Effector memory CD4-positive, alpha-beta T cell (primary cell): ENCODE data around the gene GOLGA6L7.
"Not testable (repeated sequence)": the region's sequence is repeated elsewhere in the genome, so short reads cannot be mapped to it uniquely, and the experiment has no call there.

ENCODE experiments used
- DNase-seq, 3 donors: peaks; one replicate each; pipeline ENCODE4 v3.0.0-alpha.2; 2020
- H3K27ac ChIP-seq: 2 replicates; pipeline ENCODE4 v1.7.0; 2013; ENCODE audit warnings: mild to moderate bottlenecking, low read length, moderate library complexity; ENCODE audit not compliant: insufficient read depth, poor library complexity, severe bottlenecking
- H3K27me3 ChIP-seq: replicated peaks from 2 replicates; pipeline ENCODE4 v1.7.0; 2013; ENCODE audit warnings: mild to moderate bottlenecking, low read length; ENCODE audit not compliant: insufficient read depth, control insufficient read depth, poor library complexity, severe bottlenecking
- H3K36me3 ChIP-seq: 2 replicates; pipeline ENCODE4 v1.7.0; 2013; ENCODE audit warnings: mild to moderate bottlenecking, low read length, moderate library complexity; ENCODE audit not compliant: control insufficient read depth, insufficient read depth
- H3K4me1 ChIP-seq: 2 replicates; pipeline ENCODE4 v1.7.0; 2013; ENCODE audit warnings: low read length, mild to moderate bottlenecking; ENCODE audit not compliant: control insufficient read depth, insufficient read depth, poor library complexity, severe bottlenecking
- H3K4me3 ChIP-seq: 2 replicates; pipeline ENCODE4 v1.7.0; 2013; ENCODE audit warnings: low read length, low read depth, mild to moderate bottlenecking; ENCODE audit not compliant: insufficient read depth, poor library complexity, severe bottlenecking
- H3K9me3 ChIP-seq: 2 replicates; pipeline ENCODE4 v1.7.0; 2013; ENCODE audit warnings: mild to moderate bottlenecking, low read length, moderate library complexity; ENCODE audit not compliant: control insufficient read depth

The GOLGA6L7 gene

DNA sequence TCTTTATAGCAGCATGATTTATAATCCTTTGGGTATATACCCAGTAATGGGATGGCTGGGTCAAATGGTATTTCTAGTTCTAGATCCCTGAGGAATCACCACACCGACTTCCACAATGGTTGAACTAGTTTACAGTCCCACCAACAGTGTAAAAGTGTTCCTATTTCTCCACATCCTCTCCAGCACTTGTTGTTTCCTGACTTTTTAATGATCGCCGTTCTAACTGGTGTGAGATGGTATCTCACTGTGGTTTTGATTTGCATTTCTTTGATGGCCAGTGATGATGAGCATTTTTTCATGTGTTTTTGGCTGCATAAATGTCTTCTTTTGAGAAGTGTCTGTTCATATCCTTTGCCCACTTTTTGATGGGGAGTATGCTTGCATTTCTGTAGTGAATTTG, 30.3 kb downstream of the GOLGA6L7 start:
- not testable (repeated sequence) for H3K4me3 ChIP-seq, DNase-seq, H3K27me3 ChIP-seq, H3K36me3 ChIP-seq, H3K27ac ChIP-seq, H3K4me1 ChIP-seq, H3K9me3 ChIP-seq

DNA sequence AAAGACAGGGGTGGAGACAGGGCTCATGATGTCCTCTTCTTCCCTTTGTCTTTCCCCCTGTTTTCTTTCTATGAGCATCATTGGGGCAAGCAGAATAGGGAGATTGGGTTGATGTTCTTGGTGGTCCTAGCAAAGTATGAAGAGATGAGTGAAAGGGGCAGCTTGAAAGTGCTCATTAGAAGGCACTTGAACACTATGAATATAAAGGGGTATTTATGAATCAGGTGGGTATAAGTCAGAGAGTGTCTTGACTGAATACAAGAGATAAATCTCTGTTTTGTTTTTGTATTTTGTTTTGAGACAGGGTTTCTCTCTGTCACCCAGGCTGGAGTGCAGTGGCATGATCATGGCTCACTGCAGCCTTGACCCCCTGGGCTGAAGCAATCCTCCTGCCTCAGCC, 34.4 kb downstream of the GOLGA6L7 start:
- not testable (repeated sequence) for DNase-seq, H3K36me3 ChIP-seq, H3K27ac ChIP-seq, H3K27me3 ChIP-seq, H3K4me1 ChIP-seq, H3K4me3 ChIP-seq, H3K9me3 ChIP-seq

DNA sequence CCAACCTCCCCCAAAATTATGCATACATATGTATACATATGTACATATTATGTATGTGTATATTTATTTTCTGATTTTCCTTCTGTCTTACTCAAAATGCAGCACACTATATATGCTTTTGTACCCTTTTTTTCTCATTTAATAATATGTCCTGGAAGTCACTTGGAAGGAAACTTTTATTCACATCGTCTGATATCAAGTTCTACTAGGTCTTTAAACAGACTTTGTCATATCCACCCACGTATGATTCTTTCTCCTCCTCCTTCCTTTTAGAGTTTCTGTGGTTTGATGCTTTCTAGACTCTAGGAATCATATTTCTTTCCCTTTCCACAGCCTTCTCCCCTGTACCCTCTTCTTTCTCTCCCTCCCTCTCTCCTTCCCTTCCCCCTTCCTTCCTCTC, 35.1 kb downstream of the GOLGA6L7 start:
- H3K4me3 ChIP-seq, DNase-seq, H3K4me1 ChIP-seq, H3K27ac ChIP-seq, H3K36me3 ChIP-seq, H3K27me3 ChIP-seq, H3K9me3 ChIP-seq: not testable (repeated sequence)

DNA sequence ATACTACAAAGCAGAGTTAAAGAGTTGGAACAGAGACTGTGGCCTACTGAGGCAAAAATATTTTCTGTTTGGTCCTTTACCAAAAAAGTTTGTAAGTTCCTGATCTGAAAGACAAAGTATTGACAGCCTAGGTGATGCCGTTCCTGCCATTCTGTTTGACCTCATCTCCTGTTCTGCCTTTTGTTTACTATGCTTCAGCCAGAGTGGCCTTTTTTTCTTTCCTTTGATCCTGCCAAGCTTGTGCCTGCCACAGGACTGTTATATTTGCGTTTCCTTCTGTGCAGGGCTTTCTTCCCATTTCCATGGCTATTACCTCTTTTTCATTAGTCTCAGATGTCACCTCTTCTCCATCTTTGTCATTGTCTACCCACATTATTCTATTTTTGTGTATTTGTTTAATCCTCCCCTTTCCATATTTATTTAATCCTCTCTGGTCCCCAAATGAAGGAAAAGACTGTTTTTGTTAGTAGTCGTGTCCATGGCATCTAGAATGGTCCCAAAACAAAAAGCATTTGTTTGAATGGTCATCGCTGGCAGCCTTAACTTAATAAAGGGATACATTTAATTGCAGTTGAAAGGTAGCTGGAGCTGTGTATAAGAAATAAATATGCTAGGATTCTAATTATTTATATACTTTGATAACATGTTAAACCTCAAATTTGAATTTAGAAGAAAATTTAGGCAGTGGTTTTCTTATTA, 36.4 kb downstream of the GOLGA6L7 start:
- DNase-seq, result not testable (repeated sequence)

DNA sequence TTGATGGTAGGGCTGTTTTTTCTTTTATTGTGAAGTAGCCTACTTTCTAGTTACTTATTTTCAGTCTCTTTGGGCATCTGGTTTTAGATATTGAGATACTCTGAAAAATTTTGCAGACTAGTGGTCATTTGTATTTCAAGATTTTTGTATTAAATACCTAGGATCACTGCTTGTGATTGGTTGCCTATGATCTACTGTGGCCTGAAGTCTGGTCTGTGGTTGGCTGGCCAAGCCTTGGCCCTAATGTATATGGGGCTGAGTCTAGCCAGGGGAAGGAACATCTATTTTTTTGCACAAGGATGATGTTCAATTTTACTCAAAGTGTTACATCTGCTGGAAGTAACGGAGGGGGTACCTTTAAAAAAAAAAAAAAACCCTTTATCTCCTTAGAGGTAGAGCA, 38.0 kb downstream of the GOLGA6L7 start:
- H3K9me3 ChIP-seq, DNase-seq, H3K27me3 ChIP-seq, H3K27ac ChIP-seq, H3K4me3 ChIP-seq, H3K4me1 ChIP-seq, H3K36me3 ChIP-seq: not testable (repeated sequence)

More for the DNA sequence above, 36.4 kb downstream of the GOLGA6L7 start:
- not testable (repeated sequence) for H3K4me3 ChIP-seq, H3K27ac ChIP-seq, H3K9me3 ChIP-seq, H3K36me3 ChIP-seq, H3K27me3 ChIP-seq, H3K4me1 ChIP-seq

DNA sequence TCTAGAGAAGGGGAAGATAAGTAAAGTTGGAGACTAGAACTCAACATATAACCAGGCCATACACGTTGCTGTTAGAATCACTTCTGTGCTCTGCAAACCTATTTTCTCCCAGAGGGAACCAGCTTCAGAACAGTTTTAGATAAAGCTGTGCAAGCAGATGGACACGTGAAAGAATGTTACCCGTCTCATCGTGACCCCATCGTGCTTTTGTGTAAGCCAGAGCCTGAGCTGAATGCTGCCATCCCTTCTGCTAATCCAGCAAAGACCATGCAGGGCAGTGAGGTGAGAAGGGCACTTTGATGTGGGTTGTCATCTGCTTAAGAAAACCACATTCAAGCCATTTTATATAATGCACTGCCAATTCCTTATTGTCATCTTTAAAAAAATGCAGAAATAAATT, 40.3 kb downstream of the GOLGA6L7 start:
- not testable (repeated sequence) for H3K27ac ChIP-seq, H3K36me3 ChIP-seq, H3K27me3 ChIP-seq, DNase-seq, H3K4me1 ChIP-seq, H3K9me3 ChIP-seq, H3K4me3 ChIP-seq

DNA sequence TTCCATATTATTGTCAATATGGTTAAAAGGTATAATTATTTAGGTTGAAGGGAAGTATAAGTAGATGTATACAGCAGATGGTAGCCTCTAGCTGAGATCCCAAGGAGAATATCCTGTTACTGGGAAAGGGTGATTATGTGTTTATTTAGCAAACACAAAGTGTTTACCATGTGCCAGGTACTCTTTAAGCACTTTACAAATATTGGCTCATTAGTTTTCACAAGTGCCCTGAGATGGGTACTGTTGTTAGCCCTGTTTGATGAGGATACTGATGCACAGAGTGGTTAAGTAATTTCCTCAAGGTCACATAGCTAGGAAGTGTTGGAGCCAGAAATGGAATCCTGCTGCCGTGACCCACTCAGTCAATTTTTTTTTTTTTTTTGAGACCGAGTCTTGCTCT, 48.1 kb downstream of the GOLGA6L7 start:
- not testable (repeated sequence) for DNase-seq, H3K36me3 ChIP-seq, H3K27me3 ChIP-seq, H3K4me3 ChIP-seq, H3K4me1 ChIP-seq, H3K9me3 ChIP-seq, H3K27ac ChIP-seq

DNA sequence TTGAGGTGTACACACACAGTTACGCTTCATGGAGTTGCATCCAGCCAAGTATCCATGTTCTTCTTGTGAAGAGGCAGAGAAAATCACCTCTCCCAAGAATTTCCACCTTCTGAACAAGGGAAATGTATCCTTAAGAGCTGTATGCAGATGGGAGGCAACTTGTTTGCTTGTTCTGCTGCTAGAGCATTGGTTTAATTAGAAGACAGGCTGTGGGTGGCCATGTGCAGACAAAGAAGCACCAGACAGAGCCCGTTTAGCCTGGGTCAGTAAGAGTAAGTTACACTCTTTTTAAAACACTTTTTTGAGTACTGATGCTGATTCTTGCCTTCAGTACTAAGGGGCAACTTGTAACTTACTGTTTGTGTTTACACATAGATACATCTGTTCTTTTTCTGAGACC, 50.2 kb downstream of the GOLGA6L7 start:
- DNase-seq, H3K9me3 ChIP-seq, H3K4me1 ChIP-seq, H3K36me3 ChIP-seq, H3K27me3 ChIP-seq, H3K27ac ChIP-seq, H3K4me3 ChIP-seq: not testable (repeated sequence)

DNA sequence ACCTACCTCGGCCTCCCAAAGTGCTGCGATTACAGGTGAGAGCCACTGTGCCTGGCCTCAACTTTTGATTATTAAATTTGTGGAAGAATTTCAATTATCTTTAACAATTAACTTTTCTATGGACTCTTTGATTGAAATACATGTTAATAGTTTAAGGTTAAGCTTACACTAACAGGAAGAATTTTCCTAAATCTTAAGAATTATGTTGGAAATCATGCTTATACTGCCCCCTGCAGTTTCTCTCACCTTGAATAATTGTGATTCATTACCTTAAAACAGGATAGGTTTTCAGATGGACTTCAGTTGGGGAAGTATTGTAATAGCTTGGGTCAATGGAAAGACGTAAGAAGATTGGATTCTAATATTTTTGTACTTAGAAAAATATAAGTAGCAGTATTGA, 54.2 kb downstream of the GOLGA6L7 start:
- H3K4me3 ChIP-seq, H3K9me3 ChIP-seq, DNase-seq, H3K4me1 ChIP-seq, H3K27me3 ChIP-seq, H3K36me3 ChIP-seq, H3K27ac ChIP-seq: not testable (repeated sequence)
